GM12865 (cell line): ENCODE data around the gene FNDC8.
A peak's percentile ranks its signal among the peaks of the same experiment; 100 is the strongest.

Experiments
- DNase-seq: peaks from one replicate; pipeline ENCODE4 v3.0.0; 2010; ENCODE audit warnings: low read depth
- H3K4me3 ChIP-seq: 2 replicates; pipeline ENCODE4 v1.5.1; 2011; ENCODE audit warnings: mild to moderate bottlenecking, low read depth, low read length, control low read depth
- TF ChIP-seq, protein P1 (sequence below): IDR thresholded peaks from 2 replicates; pipeline ENCODE4 v1.5.1; 2011; ENCODE audit warnings: low read length, control low read depth, low read depth, inconsistent platforms; ENCODE audit not compliant: insufficient read depth; ENCODE audit errors: missing control alignments

FNDC8 gene

GRCh38 chr17:35121315-35121714 lies at the start of gene FNDC8:
Gene FNDC8 (plus strand): TSS chr17:35121615. CDS start chr17:35121694, 79 bp downstream.
- TF ChIP-seq, protein P1, sequence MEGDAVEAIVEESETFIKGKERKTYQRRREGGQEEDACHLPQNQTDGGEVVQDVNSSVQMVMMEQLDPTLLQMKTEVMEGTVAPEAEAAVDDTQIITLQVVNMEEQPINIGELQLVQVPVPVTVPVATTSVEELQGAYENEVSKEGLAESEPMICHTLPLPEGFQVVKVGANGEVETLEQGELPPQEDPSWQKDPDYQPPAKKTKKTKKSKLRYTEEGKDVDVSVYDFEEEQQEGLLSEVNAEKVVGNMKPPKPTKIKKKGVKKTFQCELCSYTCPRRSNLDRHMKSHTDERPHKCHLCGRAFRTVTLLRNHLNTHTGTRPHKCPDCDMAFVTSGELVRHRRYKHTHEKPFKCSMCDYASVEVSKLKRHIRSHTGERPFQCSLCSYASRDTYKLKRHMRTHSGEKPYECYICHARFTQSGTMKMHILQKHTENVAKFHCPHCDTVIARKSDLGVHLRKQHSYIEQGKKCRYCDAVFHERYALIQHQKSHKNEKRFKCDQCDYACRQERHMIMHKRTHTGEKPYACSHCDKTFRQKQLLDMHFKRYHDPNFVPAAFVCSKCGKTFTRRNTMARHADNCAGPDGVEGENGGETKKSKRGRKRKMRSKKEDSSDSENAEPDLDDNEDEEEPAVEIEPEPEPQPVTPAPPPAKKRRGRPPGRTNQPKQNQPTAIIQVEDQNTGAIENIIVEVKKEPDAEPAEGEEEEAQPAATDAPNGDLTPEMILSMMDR = no peak
- no peak within 1 kb of the TSS for H3K4me3 ChIP-seq
- no peak for DNase-seq

DNA sequence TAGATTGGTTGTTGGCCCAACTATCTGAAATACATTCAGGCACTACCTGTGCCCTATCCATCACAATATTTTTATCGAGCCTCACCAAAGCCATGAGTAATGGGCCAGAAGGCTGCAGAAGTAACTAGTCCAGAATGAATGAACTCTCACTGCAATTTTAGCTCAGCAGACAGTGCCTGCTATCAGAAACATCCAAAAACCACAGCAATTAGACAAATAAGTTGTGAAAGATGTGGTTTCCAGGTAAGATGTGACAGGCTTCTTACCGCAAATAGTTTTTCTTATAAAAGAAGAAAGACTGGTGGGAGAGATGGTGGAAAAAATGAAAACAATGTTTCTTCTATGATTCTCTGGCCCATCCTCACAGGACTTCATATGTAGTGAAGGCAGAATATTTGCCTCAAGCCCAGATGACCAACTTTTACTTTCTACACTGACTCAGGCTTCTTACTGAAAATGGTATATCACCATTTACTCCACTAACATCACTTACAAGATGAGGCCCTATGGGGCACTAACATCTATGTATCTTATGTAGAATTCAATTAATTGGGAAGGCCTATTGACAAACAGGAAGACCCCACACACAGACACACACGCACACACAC lies 48.1 kb upstream of the FNDC8 start:
- TF ChIP-seq, protein P1 = no peak
- DNase-seq = peak; percentile 36
- no peak overlapping the region for H3K4me3 ChIP-seq

DNA sequence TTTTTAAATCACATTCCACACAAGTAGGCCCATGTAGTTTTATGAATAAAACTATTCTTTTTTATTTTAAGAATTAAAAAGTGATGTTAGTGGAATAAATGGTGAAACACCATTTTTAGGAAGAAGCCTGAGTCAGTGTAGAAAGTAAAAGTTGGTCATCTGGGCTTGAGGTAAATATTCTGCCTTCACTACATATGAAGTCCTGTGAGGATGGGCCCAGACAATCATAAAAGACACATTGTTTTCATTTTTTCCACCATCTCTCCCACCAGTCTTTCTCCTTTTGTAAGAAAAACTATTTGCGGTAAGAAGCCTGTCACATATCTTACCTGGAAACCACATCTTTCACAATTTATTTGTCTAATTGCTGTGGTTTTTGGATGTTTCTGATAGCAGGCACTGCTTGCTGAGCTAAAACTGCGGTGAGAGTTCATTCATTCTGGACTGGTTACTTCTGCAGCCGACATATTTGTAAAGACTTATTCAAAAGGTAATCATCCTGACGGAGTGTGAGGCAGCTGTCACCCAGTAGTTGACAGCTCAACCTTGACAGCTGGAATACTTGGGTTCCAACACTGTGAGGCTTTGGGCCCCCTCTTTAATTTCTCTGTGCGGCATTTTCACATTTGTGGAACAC lies 47.3 kb upstream of the FNDC8 start:
- no peak for DNase-seq

GRCh38 chr17:35074711-35075707 lies 46.4 kb upstream of the FNDC8 start:
- DNase-seq = no peak
- no peak overlapping the region for H3K4me3 ChIP-seq
- TF ChIP-seq, protein P1 = no peak

More for the DNA sequence above, 47.3 kb upstream of the FNDC8 start:
- no peak overlapping the region for H3K4me3 ChIP-seq
- TF ChIP-seq, protein P1 = no peak

GRCh38 chr17:35076874-35077273 lies 44.5 kb upstream of the FNDC8 start:
- H3K4me3 ChIP-seq = no peak overlapping the region
- DNase-seq = no peak
- TF ChIP-seq, protein P1 = no peak

- TF ChIP-seq, protein P1 = no peak
- H3K4me3 ChIP-seq = peak overlapping the region; percentile 47; the same call in 1 of the 2 replicates
- DNase-seq = no peak
These were observed 41.6 kb upstream of the FNDC8 start for GRCh38 chr17:35079547-35080423.
